K562 (cell line): Measurements from ENCODE around the gene OR10D3. TPM values are rescaled to one million over a fixed set of nuclear protein-coding genes. Genes with fewer than 3 reads are reported as not detected.

Experiments used
- ATAC-seq: fragments of 200-7000 bp; cut with Tn5 transposase; 3 replicates; pipeline ENCODE4 v1.9.1; 2020; ENCODE audit warnings: moderate library complexity
- BruUV-seq: library from RNA; stranded (reverse); fragments of 400-500 nt; replicated peaks from 2 replicates; lab custom pipeline; 2021; lab: Mats Ljungman, UMichigan
- CTCF ChIA-PET: fragments of 300-600 bp; formaldehyde crosslinking; extraction: SDS; loops from one replicate; lab custom pipeline; 2021; ENCODE audit warnings: low intra/inter-chr PET ratio; lab: Yijun Ruan, JAX
- POLR2A ChIA-PET: fragments of 300-600, 350-650 bp; sonication (Branson Sonifier 250); formaldehyde crosslinking; extraction: SDS; loops from one replicate; lab custom pipeline; 2021; ENCODE audit warnings: antibody characterized with exemption, inconsistent platforms; lab: Yijun Ruan, JAX
- DNase-seq, 4 experiments: peaks; one replicate each; pipeline versions ENCODE4 v3.0.0 to v3.0.0-alpha.2; 2011 to 2018; ENCODE audit warnings: low spot score in 3 of 4, mixed read lengths in 3 of 4; ENCODE audit errors: extremely low read depth in 1 of 4
- FAIRE-seq: peaks from 2 replicates; lab custom pipeline; 2011; peaks lifted over from hg19 to GRCh38; lab: Jason Lieb, UNC
- H2AFZ ChIP-seq: 2 replicates; pipeline ENCODE4 v1.6.0; 2011; ENCODE audit warnings: low read depth, low read length, control low read depth, inconsistent platforms
- H3K27ac ChIP-seq: fragments of 200-600 bp; 3 replicates; pipeline ENCODE4 v1.8.0; 2011; ENCODE audit warnings: low read depth, mild to moderate bottlenecking, control low read depth, inconsistent platforms, low read length, moderate library complexity, mixed read lengths; ENCODE audit errors: extremely low read depth
- H3K27me3 ChIP-seq, 2 experiments: fragments of 300-600 bp in 1 of 2; 2 replicates in 1 of 2; 3 replicates in 1 of 2; pipeline versions ENCODE4 v1.6.0 to v1.8.0; 2011; ENCODE audit warnings: inconsistent platforms in 2 of 2, low read length in 2 of 2, mild to moderate bottlenecking in 1 of 2, mixed read lengths in 1 of 2, moderate library complexity in 1 of 2; ENCODE audit not compliant: control insufficient read depth in 2 of 2, insufficient read depth in 2 of 2
- H3K36me3 ChIP-seq: fragments of 300-600 bp; 3 replicates; pipeline ENCODE4 v1.8.0; 2011; ENCODE audit warnings: mild to moderate bottlenecking, low read length, inconsistent platforms; ENCODE audit not compliant: control insufficient read depth, insufficient read depth
- H3K4me1 ChIP-seq, 2 experiments: fragments of 200-600 bp in 1 of 2; replicated peaks in 1 of 2; 2 replicates in 1 of 2; 3 replicates in 1 of 2; pipeline versions ENCODE4 v1.5.1 to v1.8.0; 2011; ENCODE audit warnings: inconsistent platforms in 2 of 2, low read length in 2 of 2, mild to moderate bottlenecking in 1 of 2, mixed read lengths in 1 of 2, moderate library complexity in 1 of 2; ENCODE audit not compliant: control insufficient read depth in 2 of 2, insufficient read depth in 2 of 2
- H3K4me2 ChIP-seq: 2 replicates; pipeline ENCODE4 v1.6.1; 2011; ENCODE audit warnings: low read length, control low read depth, inconsistent platforms, mixed read lengths; ENCODE audit not compliant: insufficient read depth
- H3K4me3 ChIP-seq: fragments of 200-600 bp; sonication (generic), shearing (Covaris generic); 2 replicates; pipeline ENCODE4 v1.5.1; 2016; ENCODE audit warnings: control low read depth, inconsistent platforms
- H3K79me2 ChIP-seq: fragments of 200-600 bp; 3 replicates; pipeline ENCODE4 v1.8.0; 2011; ENCODE audit warnings: low read length, inconsistent platforms; ENCODE audit not compliant: control insufficient read depth, insufficient read depth
- H3K9ac ChIP-seq, 2 experiments: 2 replicates each; pipeline versions ENCODE4 v1.6.0 to v1.6.1; 2011; ENCODE audit warnings: low read depth in 2 of 2, low read length in 2 of 2, control low read depth in 1 of 2, inconsistent platforms in 1 of 2, mild to moderate bottlenecking in 1 of 2, mixed read lengths in 1 of 2; ENCODE audit not compliant: insufficient read depth in 1 of 2
- H3K9me1 ChIP-seq: one replicate; pipeline ENCODE4 v1.6.0; 2011; ENCODE audit warnings: inconsistent platforms, mild to moderate bottlenecking, low read length, moderate library complexity; ENCODE audit not compliant: control insufficient read depth, insufficient read depth
- H3K9me3 ChIP-seq: replicated peaks from 2 replicates; pipeline ENCODE4 v1.5.1; 2011; ENCODE audit warnings: low read depth, low read length, inconsistent platforms; ENCODE audit not compliant: control insufficient read depth, insufficient read depth
- H4K20me1 ChIP-seq: replicated peaks from 2 replicates; pipeline ENCODE4 v1.6.1; 2011; ENCODE audit warnings: low read length, inconsistent platforms, mixed read lengths; ENCODE audit not compliant: control insufficient read depth, insufficient read depth
- CTCFL ChIP-seq: IDR thresholded peaks from 2 replicates; pipeline ENCODE4 v1.6.1; 2011; ENCODE audit warnings: borderline replicate concordance, low read depth, mild to moderate bottlenecking, moderate library complexity, low read length; ENCODE audit not compliant: insufficient read depth, poor library complexity, severe bottlenecking
- ETV5 ChIP-seq: sonication (generic); formaldehyde crosslinking; IDR thresholded peaks from 2 replicates; pipeline ENCODE4 v1.4.0; 2020; ENCODE audit warnings: low read depth, mild to moderate bottlenecking, missing genetic modification reagents
- GABPB1 ChIP-seq: sonication (generic); formaldehyde crosslinking; IDR thresholded peaks from 2 replicates; pipeline ENCODE4 v1.8.0; 2022; ENCODE audit warnings: mild to moderate bottlenecking, missing genetic modification reagents
- LCOR ChIP-seq: sonication (generic); formaldehyde crosslinking; IDR thresholded peaks from 2 replicates; pipeline ENCODE4 v1.8.0; 2022; ENCODE audit warnings: mild to moderate bottlenecking, missing genetic modification reagents
- MXI1 ChIP-seq: IDR thresholded peaks from 2 replicates; pipeline ENCODE4 v1.6.1; 2011; ENCODE audit warnings: low read depth, mild to moderate bottlenecking, improper control_type of control experiment, low read length
- NFXL1 ChIP-seq: fragments of 450-650 bp; formaldehyde crosslinking; IDR thresholded peaks from 2 replicates; pipeline ENCODE4 v1.4.0; 2021; ENCODE audit warnings: mild to moderate bottlenecking
- PHB ChIP-seq: fragments of 250-450 bp; sonication (Bioruptor Pico); IDR thresholded peaks from 2 replicates; pipeline ENCODE4 v1.5.0; 2021
- PREB ChIP-seq: sonication (generic); formaldehyde crosslinking; IDR thresholded peaks from 2 replicates; pipeline ENCODE4 v1.8.1; 2023; ENCODE audit warnings: mild to moderate bottlenecking, missing genetic modification reagents
- ZBTB5 ChIP-seq: fragments of 450-650 bp; IDR thresholded peaks from 2 replicates; pipeline ENCODE4 v1.6.1; 2017; ENCODE audit warnings: antibody characterized with exemption
- WGBS: fragments of 100-300 bp; shearing (Covaris generic); methylation state at CpG from one replicate; pipeline ENCODE4 v1.1.6; 2016; ENCODE audit warnings: low coverage, mixed read lengths; ENCODE audit not compliant: insufficient coverage; ENCODE audit errors: missing lambda C conversion rate; 5-methylcytosine and 5-hydroxymethylcytosine counted together
- in situ Hi-C: fragments of 300-500 bp; cut with MboI; formaldehyde crosslinking; loops from 4 replicates; pipeline ENCODE4 v1.15.0; 2018; ENCODE audit warnings: inconsistent platforms, mixed read lengths
- intact Hi-C: fragments of 100-400 bp; cut with micrococcal nuclease; formaldehyde crosslinking; loops from 2 replicates; pipeline ENCODE4 v1.14.2; 2022
- polyA plus RNA-seq, 8 experiments: library from polyadenylated mRNA; depleted of rRNA in 4 of 8; stranded (reverse) in 5 of 8; unstranded in 3 of 8; fragments of >200 nt; fragmentation: Nextera tagmentation in 2 of 8; fragmentation: Illumina TruSeq in 1 of 8; extraction: Ambion mirVana in 2 of 8; extraction: Trizol in 1 of 8; gene quantifications; 2 replicates each; pipeline versions ENCODE4 v1.2.1 to v1.2.3, GENCODE V29; 2011 to 2014; ENCODE audit warnings: inconsistent platforms in 1 of 8, missing spikeins in 1 of 8
- total RNA-seq, 7 experiments: library from RNA; depleted of rRNA in 6 of 7; stranded (reverse); fragments of >200 nt in 6 of 7; fragmentation: Illumina TruSeq in 2 of 7; extraction: Trizol in 2 of 7; gene quantifications; 2 replicates each; pipeline versions ENCODE4 v1.2.1 to v1.2.3, GENCODE V29; 2011 to 2021; ENCODE audit warnings: low replicate concordance in 1 of 7
- TF ChIP-seq, protein P1 (sequence below): fragments of 450-650 bp; IDR thresholded peaks from one replicate; pipeline ENCODE4 v1.6.1; 2018; ENCODE audit warnings: mild to moderate bottlenecking, moderate library complexity; ENCODE audit not compliant: partially characterized antibody

OR10D3 gene
- total and polyA plus RNA-seq, 9 of the 15 experiments (the other 6 are each of a cell fraction or from before 2014, with no cell fraction given) = 0.07 to 2.9 (median 0.80) TPM; not detected in 1

- TF ChIP-seq ZBTB5 = no peak
Measured at GRCh38 chr11:124159481-124159880, 23.7 kb upstream of the OR10D3 start (continued).

DNA sequence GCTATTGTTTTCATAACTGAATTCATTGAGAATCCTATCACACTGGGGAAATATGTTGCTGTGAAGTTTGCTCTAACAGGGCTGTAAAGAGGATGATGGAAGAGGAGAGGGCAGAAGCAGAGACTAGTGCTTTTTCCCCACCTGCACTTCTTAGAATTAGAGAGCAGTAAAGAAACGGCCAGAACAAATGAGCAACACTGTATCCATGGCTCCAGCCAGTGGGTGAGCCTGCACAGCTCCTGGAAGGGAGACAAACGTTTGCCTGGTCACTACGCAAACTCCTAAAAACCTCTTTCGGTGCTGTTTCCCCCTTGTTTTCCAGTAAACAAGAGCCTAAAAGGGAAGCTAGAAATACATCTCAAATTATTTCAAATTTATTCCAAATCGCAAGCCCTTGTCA is 22.2 kb upstream of the OR10D3 start:
- WGBS = 25% methylated on average over 5 of the region's 5 CpGs
- intact Hi-C loops = no loop called here

More for the DNA sequence above, 22.2 kb upstream of the OR10D3 start:
- Histone ChIP-seq H3K27ac (no peak overlapping the region), H2AFZ (0 out of 2 replicates have a peak overlapping the region, but pooled peaks have one; percentile 44), H3K4me3 (no peak overlapping the region), H3K36me3 (no peaks in the 10 kb centered on the region), H4K20me1 (no peaks in the 10 kb centered on the region), H3K9me3 (no peaks in the 10 kb centered on the region), H3K9me1 (no peaks in the 10 kb centered on the region), H3K4me2 (no peak overlapping the region), H3K27me3 (peaks cover 2 to 7% of the 10 kb centered on the region in 2 experiments; a peak in 2 of 5 replicates), H3K9ac (no peak overlapping the region), H3K79me2 (no peaks in the 10 kb centered on the region), H3K4me1 (no peaks in the 10 kb centered on the region; a peak in 1 of 5 replicates)
- TF ChIP-seq PHB = no peak
- no peak for TF ChIP-seq ETV5 (CRISPR knock-in tag)
- no peak for TF ChIP-seq NFXL1 (CRISPR knock-in tag)
- no peak for TF ChIP-seq PREB (CRISPR knock-in tag)
- no peak for TF ChIP-seq MXI1
- TF ChIP-seq, protein P1, sequence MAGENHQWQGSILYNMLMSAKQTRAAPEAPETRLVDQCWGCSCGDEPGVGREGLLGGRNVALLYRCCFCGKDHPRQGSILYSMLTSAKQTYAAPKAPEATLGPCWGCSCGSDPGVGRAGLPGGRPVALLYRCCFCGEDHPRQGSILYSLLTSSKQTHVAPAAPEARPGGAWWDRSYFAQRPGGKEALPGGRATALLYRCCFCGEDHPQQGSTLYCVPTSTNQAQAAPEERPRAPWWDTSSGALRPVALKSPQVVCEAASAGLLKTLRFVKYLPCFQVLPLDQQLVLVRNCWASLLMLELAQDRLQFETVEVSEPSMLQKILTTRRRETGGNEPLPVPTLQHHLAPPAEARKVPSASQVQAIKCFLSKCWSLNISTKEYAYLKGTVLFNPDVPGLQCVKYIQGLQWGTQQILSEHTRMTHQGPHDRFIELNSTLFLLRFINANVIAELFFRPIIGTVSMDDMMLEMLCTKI = no peak
- no peak for TF ChIP-seq CTCFL
- no peak for TF ChIP-seq GABPB1
- TF ChIP-seq LCOR (CRISPR knock-in tag) = no peak
- BruUV-seq = no TSS peak
- DNase-seq = no peak
- 0 out of 3 replicates have a peak, but pooled peaks have one; percentile 37 for ATAC-seq
- in situ Hi-C loops = no loop called here
- ChIA-PET POLR2A (interaction anchor here (0.9 kb wide), 2 partner anchors 9 to 35 kb away, joined by 3 to 5 read pairs; no protein-coding TSS in a partner anchor), CTCF (no interaction called here)
- FAIRE-seq = no peak
